OCI-LY7 (cell line): Measurements from ENCODE around the gene GGT6.

Experiments used
- EZH2phosphoT487 ChIP-seq: fragments of 200-600 bp; sonication (generic); IDR thresholded peaks from 2 replicates; pipeline ENCODE4 v1.6.1; 2018; ENCODE audit warnings: low read depth, borderline replicate concordance, mild to moderate bottlenecking, mixed run types, antibody characterized with exemption, low read length, moderate library complexity, mixed read lengths
- TF ChIP-seq, protein P1 (sequence below): fragments of 200-600 bp; sonication (generic); conservative IDR thresholded peaks from 2 replicates; pipeline ENCODE4 v1.5.1; 2014; ENCODE audit warnings: mild to moderate bottlenecking, antibody characterized with exemption, low read length, moderate library complexity, mixed read lengths

- TF ChIP-seq, protein P1, sequence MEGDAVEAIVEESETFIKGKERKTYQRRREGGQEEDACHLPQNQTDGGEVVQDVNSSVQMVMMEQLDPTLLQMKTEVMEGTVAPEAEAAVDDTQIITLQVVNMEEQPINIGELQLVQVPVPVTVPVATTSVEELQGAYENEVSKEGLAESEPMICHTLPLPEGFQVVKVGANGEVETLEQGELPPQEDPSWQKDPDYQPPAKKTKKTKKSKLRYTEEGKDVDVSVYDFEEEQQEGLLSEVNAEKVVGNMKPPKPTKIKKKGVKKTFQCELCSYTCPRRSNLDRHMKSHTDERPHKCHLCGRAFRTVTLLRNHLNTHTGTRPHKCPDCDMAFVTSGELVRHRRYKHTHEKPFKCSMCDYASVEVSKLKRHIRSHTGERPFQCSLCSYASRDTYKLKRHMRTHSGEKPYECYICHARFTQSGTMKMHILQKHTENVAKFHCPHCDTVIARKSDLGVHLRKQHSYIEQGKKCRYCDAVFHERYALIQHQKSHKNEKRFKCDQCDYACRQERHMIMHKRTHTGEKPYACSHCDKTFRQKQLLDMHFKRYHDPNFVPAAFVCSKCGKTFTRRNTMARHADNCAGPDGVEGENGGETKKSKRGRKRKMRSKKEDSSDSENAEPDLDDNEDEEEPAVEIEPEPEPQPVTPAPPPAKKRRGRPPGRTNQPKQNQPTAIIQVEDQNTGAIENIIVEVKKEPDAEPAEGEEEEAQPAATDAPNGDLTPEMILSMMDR, result no peak
- no peak for TF ChIP-seq EZH2phosphoT487
Observed at GRCh38 chr17:4548061-4548461, 12.3 kb downstream of the GGT6 start.
